Measurements from ENCODE around the gene NUP42. TPM values are rescaled to one million over a fixed set of nuclear protein-coding genes. Genes with fewer than 3 reads are reported as not detected.

The NUP42 gene
- total and polyA plus RNA-seq, 2 donors (not counting 3 experiments of a cell fraction or from before 2014, with no cell fraction given), result 31.5 to 38.6 TPM

DNA sequence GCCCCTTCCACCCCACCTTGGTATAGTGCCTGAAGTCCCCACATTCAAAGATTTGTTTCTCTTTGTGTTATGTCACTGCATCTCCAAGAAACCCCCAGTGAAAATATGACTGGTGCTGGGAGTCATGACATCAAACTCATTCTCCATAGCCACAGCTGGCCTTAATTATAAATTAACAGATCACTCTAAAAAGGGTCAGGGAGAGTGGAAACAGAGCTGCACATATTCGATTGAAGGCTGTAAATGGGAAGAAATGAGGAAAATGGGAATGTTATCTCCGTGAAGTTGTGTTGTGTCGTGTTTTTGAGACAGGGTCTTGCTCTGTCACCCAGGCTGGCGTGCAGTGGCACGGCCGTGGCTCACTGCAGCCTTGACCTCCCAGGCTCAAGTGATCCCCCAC is 24.2 kb upstream of the NUP42 start:
- Histone ChIP-seq H3K4me2 (ENCODE audit: insufficient read depth, low read length) (no peak overlapping the region), H3K79me2 (ENCODE audit: control insufficient read depth, insufficient read depth, low read length) (no peaks in the 10 kb centered on the region), H3K27ac (ENCODE audit: insufficient read depth, low read depth, low read length) (no peak overlapping the region), H3K36me3 (ENCODE audit: control insufficient read depth in 2 of 2, extremely low read depth in 1 of 2, insufficient read depth in 2 of 2, low read length in 2 of 2) (peaks cover 0 to 3% of the 10 kb centered on the region in 2 experiments), H3K9me1 (replicated peaks; ENCODE audit: control insufficient read depth, extremely low read depth, insufficient read depth, low read length) (no peaks in the 10 kb centered on the region), H3K9me3 (replicated peaks; ENCODE audit: control insufficient read depth, insufficient read depth, low read length) (no peaks in the 10 kb centered on the region), H4K20me1 (replicated peaks; ENCODE audit: control insufficient read depth, extremely low read depth, insufficient read depth, low read length) (no peaks in the 10 kb centered on the region), H3K4me3 (replicated peaks in 1 of 3; ENCODE audit: insufficient read depth in 1 of 3, low read depth in 1 of 3, low read length in 3 of 3) (no peak overlapping the region), H3K4me1 (ENCODE audit: control insufficient read depth, extremely low read depth, insufficient read depth, low read length) (no peaks in the 10 kb centered on the region), H3K9ac (replicated peaks; ENCODE audit: extremely low read depth, insufficient read depth, low read length) (no peak overlapping the region), H2AFZ (ENCODE audit: low read depth, low read length) (no peak overlapping the region), H3K27me3 (ENCODE audit: control insufficient read depth in 2 of 2, insufficient read depth in 2 of 2, low read length in 2 of 2) (no peaks in the 10 kb centered on the region)
- FAIRE-seq (no peak), DNase-seq (ENCODE audit: low read depth, low spot score) (no peak)
- intact Hi-C loops (cut with micrococcal nuclease), result no loop called here
- CTCF ChIA-PET, result interaction anchor here (1.2 to 1.4 kb wide), 2 partner anchors 13 to 21 kb away, joined by 3 to 4 read pairs; no protein-coding TSS in a partner anchor
- TF ChIP-seq MYC (IDR thresholded peaks at IDR 0.05; ENCODE audit: low read depth, low read length), result no peak
- no peak for TF ChIP-seq JUN (IDR thresholded peaks at IDR 0.05; ENCODE audit: borderline replicate concordance, insufficient read depth, insufficient read length, low read depth)
- no peak for TF ChIP-seq GATA2 (IDR thresholded peaks at IDR 0.05; ENCODE audit: insufficient read depth, insufficient read length, low read depth, low read length)
- TF ChIP-seq, protein P1, sequence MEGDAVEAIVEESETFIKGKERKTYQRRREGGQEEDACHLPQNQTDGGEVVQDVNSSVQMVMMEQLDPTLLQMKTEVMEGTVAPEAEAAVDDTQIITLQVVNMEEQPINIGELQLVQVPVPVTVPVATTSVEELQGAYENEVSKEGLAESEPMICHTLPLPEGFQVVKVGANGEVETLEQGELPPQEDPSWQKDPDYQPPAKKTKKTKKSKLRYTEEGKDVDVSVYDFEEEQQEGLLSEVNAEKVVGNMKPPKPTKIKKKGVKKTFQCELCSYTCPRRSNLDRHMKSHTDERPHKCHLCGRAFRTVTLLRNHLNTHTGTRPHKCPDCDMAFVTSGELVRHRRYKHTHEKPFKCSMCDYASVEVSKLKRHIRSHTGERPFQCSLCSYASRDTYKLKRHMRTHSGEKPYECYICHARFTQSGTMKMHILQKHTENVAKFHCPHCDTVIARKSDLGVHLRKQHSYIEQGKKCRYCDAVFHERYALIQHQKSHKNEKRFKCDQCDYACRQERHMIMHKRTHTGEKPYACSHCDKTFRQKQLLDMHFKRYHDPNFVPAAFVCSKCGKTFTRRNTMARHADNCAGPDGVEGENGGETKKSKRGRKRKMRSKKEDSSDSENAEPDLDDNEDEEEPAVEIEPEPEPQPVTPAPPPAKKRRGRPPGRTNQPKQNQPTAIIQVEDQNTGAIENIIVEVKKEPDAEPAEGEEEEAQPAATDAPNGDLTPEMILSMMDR (IDR thresholded peaks at IDR 0.05; ENCODE audit: extremely low read depth in 1 of 2, insufficient read depth in 1 of 2, low read depth in 1 of 2, low read length in 2 of 2), result no peak
- TF ChIP-seq POLR2A (IDR thresholded peaks at IDR 0.05; ENCODE audit: low read depth, low read length), result no peak
- TF ChIP-seq EZH2 (IDR thresholded peaks at IDR 0.05; ENCODE audit: borderline replicate concordance, low read depth, low read length, severe bottlenecking), result no peak
- TF ChIP-seq POLR2AphosphoS5 (IDR thresholded peaks at IDR 0.05; ENCODE audit: insufficient read depth, low read depth, low read length), result no peak
- no peak for TF ChIP-seq FOS (IDR thresholded peaks at IDR 0.05; ENCODE audit: borderline replicate concordance, insufficient read depth, low read length)
- TF ChIP-seq, protein P2, sequence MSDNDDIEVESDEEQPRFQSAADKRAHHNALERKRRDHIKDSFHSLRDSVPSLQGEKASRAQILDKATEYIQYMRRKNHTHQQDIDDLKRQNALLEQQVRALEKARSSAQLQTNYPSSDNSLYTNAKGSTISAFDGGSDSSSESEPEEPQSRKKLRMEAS (IDR thresholded peaks at IDR 0.05; ENCODE audit: insufficient read depth, insufficient read length), result no peak
- BruUV-seq (replicated peaks), result no TSS peak
- dilution Hi-C loops (cut with MboI; ENCODE audit: extremely low pct_ligation_motif_present, low sequenced_read_pairs), result no loop called here
- POLR2A ChIA-PET, result no interaction called here

Data from endothelial cell of umbilical vein (primary cell).